DND-41 (cell line): ENCODE measurements around the gene PLAAT5.

Source experiments
- ATAC-seq: fragments of 200-7000 bp; cut with Tn5 transposase; 3 replicates; pipeline ENCODE4 v1.9.1; 2021; ENCODE audit warnings: low read depth; ENCODE audit not compliant: insufficient read depth
- DNase-seq: peaks from one replicate; pipeline ENCODE4 v3.0.0-alpha.2; 2020
- H2AFZ ChIP-seq: 2 replicates; pipeline ENCODE4 v1.6.0; 2012; ENCODE audit warnings: low read depth, low read length
- H3K27ac ChIP-seq: 2 replicates; pipeline ENCODE4 v1.5.1; 2012; ENCODE audit warnings: low read length, inconsistent platforms
- H3K27me3 ChIP-seq: fragments of 200-600 bp; sonication (generic); 2 replicates; pipeline ENCODE4 v1.6.0; 2012; ENCODE audit warnings: low read length, mild to moderate bottlenecking, inconsistent platforms; ENCODE audit not compliant: insufficient read depth, poor library complexity
- H3K36me3 ChIP-seq: 2 replicates; pipeline ENCODE4 v1.5.1; 2012; ENCODE audit warnings: low read length, inconsistent platforms; ENCODE audit not compliant: insufficient read depth
- H3K4me1 ChIP-seq: 2 replicates; pipeline ENCODE4 v1.5.1; 2012; ENCODE audit warnings: mild to moderate bottlenecking, low read length; ENCODE audit not compliant: insufficient read depth
- H3K4me2 ChIP-seq: 2 replicates; pipeline ENCODE4 v1.6.0; 2012; ENCODE audit warnings: mild to moderate bottlenecking, moderate library complexity, low read length, inconsistent platforms; ENCODE audit not compliant: insufficient read depth
- H3K4me3 ChIP-seq, 2 experiments: fragments of 200-600 bp in 1 of 2; shearing (Covaris generic) in 1 of 2; 2 replicates each; pipeline ENCODE4 v1.5.1; 2012 to 2016; ENCODE audit warnings: inconsistent platforms in 2 of 2, low read length in 2 of 2, mild to moderate bottlenecking in 2 of 2, low read depth in 1 of 2, moderate library complexity in 1 of 2
- H3K79me2 ChIP-seq: 2 replicates; pipeline ENCODE4 v1.6.0; 2012; ENCODE audit warnings: low read length, inconsistent platforms; ENCODE audit not compliant: insufficient read depth
- H3K9ac ChIP-seq: 2 replicates; pipeline ENCODE4 v1.6.0; 2012; ENCODE audit warnings: low read depth, mild to moderate bottlenecking, inconsistent platforms, low read length, moderate library complexity
- H3K9me3 ChIP-seq: 2 replicates; pipeline ENCODE4 v1.5.1; 2012; ENCODE audit warnings: low read length, moderate library complexity, mild to moderate bottlenecking, inconsistent platforms; ENCODE audit not compliant: insufficient read depth, severe bottlenecking
- H4K20me1 ChIP-seq: 2 replicates; pipeline ENCODE4 v1.6.0; 2012; ENCODE audit warnings: low read length; ENCODE audit not compliant: insufficient read depth
- EZH2 ChIP-seq: IDR thresholded peaks from 3 replicates; pipeline ENCODE4 v1.6.1; 2012; ENCODE audit warnings: borderline replicate concordance, low read depth, mild to moderate bottlenecking, moderate library complexity, low read length, inconsistent platforms; ENCODE audit not compliant: severe bottlenecking
- TF ChIP-seq, protein P1 (sequence below): IDR thresholded peaks from 2 replicates; pipeline ENCODE4 v1.5.1; 2012; ENCODE audit warnings: borderline replicate concordance, low read length, moderate library complexity, mild to moderate bottlenecking; ENCODE audit not compliant: poor library complexity, severe bottlenecking; ENCODE audit errors: extremely low read depth

The PLAAT5 gene

DNA sequence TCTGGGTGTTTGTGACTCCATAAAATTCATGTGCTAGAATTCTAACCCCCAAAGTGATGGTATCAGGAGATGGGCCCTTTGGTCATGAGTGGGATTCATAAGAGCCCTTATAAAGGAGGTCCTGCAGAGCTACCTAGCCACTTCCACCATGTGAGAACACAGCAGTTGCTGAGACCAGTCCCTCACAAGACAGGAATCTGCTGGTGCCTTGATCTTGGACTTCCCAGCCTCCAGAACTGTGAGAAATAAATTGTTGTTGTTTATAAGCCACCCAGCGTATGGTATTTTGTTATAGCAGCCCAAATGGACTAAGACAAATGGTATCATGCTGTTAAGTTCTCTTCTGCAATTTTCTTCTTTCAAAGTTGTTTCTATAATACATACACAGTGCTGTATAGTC is 1.5 kb upstream of the PLAAT5 start:
- no peak for ATAC-seq
- H3K27me3 ChIP-seq = peaks cover 37% of the 10 kb centered on the region
- H3K9me3 ChIP-seq = no peaks in the 10 kb centered on the region
- DNase-seq = no peak
- TF ChIP-seq, protein P1, sequence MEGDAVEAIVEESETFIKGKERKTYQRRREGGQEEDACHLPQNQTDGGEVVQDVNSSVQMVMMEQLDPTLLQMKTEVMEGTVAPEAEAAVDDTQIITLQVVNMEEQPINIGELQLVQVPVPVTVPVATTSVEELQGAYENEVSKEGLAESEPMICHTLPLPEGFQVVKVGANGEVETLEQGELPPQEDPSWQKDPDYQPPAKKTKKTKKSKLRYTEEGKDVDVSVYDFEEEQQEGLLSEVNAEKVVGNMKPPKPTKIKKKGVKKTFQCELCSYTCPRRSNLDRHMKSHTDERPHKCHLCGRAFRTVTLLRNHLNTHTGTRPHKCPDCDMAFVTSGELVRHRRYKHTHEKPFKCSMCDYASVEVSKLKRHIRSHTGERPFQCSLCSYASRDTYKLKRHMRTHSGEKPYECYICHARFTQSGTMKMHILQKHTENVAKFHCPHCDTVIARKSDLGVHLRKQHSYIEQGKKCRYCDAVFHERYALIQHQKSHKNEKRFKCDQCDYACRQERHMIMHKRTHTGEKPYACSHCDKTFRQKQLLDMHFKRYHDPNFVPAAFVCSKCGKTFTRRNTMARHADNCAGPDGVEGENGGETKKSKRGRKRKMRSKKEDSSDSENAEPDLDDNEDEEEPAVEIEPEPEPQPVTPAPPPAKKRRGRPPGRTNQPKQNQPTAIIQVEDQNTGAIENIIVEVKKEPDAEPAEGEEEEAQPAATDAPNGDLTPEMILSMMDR = no peak
- no peak for TF ChIP-seq EZH2
- no peak overlapping the region for H3K27ac ChIP-seq
- no peaks in the 10 kb centered on the region for H3K36me3 ChIP-seq
- no peak overlapping the region for H3K4me2 ChIP-seq
- H3K9ac ChIP-seq = no peak overlapping the region
- no peak overlapping the region for H2AFZ ChIP-seq
- no peaks in the 10 kb centered on the region for H3K4me1 ChIP-seq
- H4K20me1 ChIP-seq = no peaks in the 10 kb centered on the region
- no peaks in the 10 kb centered on the region for H3K79me2 ChIP-seq
- no peak overlapping the region for H3K4me3 ChIP-seq

DNA sequence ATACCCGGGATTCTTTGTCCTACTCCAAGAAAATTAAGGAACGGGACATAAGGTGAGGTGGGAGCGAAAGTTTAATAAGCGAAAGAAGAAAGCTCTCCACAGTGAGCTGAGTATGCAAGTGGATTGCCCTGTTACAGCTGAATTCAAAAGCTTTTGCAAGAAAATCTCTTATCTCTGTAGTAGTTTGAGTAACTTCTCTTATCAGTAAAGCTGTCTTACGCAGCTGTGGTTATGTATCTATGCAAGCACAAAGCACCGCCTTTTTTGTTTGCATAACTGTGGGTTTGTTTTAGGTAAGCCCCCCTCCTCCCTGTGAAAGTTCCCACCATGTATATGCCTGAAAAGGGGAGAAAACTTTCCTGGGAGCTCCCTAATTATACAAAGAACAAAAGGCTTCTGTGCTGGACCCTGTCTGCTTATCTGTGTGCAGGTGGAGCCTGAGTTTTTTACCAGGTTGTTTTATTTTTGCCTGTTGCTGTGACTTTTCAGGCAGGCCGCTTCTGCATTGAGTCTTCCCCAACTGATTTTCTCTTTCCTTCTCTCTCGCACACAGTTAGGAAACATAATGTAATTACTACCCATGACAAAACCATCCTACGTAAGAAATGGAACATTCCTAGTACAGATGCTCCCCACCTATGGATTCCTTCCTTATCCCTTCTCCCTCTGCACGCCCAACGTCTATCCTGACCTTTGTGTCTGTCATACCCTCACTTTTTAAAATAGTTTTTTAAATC is 837 bp upstream of the PLAAT5 start:
- DNase-seq = no peak
- TF ChIP-seq EZH2 = no peak
- TF ChIP-seq, protein P1 = no peak
- Histone ChIP-seq H4K20me1 (no peaks in the 10 kb centered on the region), H3K27ac (no peak overlapping the region), H3K79me2 (no peaks in the 10 kb centered on the region), H3K4me2 (no peak overlapping the region), H3K9ac (no peak overlapping the region), H3K9me3 (no peaks in the 10 kb centered on the region), H3K27me3 (peaks cover 37% of the 10 kb centered on the region), H3K4me1 (no peaks in the 10 kb centered on the region), H3K36me3 (no peaks in the 10 kb centered on the region), H2AFZ (no peak overlapping the region), H3K4me3 (no peak overlapping the region)
- no peak for ATAC-seq

DNA sequence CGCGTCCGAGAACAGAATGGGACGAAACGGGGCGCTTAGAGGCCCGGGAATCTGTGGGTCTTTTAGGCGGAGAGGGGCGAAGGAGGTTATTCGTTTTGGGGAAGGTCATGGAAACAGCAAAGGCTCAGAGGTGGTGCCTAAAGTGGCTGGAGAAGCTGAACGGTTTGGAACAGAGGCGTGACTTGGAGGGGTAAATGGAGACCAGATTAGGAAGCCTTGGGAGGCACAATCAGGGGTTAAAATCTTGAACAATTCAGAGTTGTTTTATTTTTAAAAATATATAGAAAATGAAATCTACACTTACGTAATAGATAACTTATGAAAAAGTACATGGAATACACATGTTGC is 247 bp upstream of the PLAAT5 start:
- Histone ChIP-seq H3K9ac (no peak overlapping the region), H3K36me3 (no peaks in the 10 kb centered on the region), H3K4me3 (no peak overlapping the region), H4K20me1 (no peaks in the 10 kb centered on the region), H3K9me3 (no peaks in the 10 kb centered on the region), H2AFZ (no peak overlapping the region), H3K4me2 (no peak overlapping the region), H3K79me2 (no peaks in the 10 kb centered on the region), H3K27me3 (peaks cover 37% of the 10 kb centered on the region), H3K27ac (no peak overlapping the region), H3K4me1 (no peaks in the 10 kb centered on the region)
- DNase-seq = no peak
- TF ChIP-seq, protein P1 = no peak
- no peak for TF ChIP-seq EZH2
- no peak for ATAC-seq

DNA sequence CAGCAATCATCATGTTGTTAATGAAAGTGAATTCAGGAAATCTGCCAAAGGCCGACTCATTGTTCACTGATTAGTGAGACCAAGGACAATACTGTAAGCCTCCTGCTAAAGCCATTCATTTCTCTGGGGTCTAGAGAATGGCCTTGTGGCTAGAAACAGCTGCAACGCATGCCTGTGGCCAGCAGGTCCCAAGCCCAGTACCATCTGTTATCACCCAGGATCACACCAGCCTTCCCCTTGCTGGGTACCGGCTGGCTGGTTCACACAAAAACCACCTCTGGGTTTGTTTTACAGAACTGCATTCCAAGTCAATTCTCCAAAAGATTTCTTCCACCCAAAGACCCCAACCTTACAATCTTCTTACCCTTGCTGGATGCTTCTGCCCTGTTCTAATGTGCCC is 1.1 kb downstream of the PLAAT5 start:
- H3K9me3 ChIP-seq = peaks cover 2% of the 10 kb centered on the region
- H3K79me2 ChIP-seq = no peaks in the 10 kb centered on the region
- no peak for ATAC-seq
- no peak overlapping the region for H3K27ac ChIP-seq
- no peaks in the 10 kb centered on the region for H3K36me3 ChIP-seq
- no peaks in the 10 kb centered on the region for H3K4me1 ChIP-seq
- TF ChIP-seq EZH2 = no peak
- TF ChIP-seq, protein P1 = no peak
- H3K4me2 ChIP-seq = no peak overlapping the region
- no peak for DNase-seq
- H3K9ac ChIP-seq = no peak overlapping the region
- H2AFZ ChIP-seq = no peak overlapping the region
- H3K27me3 ChIP-seq = peaks cover 37% of the 10 kb centered on the region
- H4K20me1 ChIP-seq = no peaks in the 10 kb centered on the region
- H3K4me3 ChIP-seq = no peak overlapping the region
